Measurements from ENCODE around the gene DMRT3.

DMRT3 gene, protein sequence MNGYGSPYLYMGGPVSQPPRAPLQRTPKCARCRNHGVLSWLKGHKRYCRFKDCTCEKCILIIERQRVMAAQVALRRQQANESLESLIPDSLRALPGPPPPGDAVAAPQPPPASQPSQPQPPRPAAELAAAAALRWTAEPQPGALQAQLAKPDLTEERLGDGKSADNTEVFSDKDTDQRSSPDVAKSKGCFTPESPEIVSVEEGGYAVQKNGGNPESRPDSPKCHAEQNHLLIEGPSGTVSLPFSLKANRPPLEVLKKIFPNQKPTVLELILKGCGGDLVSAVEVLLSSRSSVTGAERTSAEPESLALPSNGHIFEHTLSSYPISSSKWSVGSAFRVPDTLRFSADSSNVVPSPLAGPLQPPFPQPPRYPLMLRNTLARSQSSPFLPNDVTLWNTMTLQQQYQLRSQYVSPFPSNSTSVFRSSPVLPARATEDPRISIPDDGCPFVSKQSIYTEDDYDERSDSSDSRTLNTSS

GRCh38 chr9:976258-976942 lies at the start of gene DMRT3:
Gene DMRT3 (plus strand): TSS chr9:976655. CDS start chr9:977002, 347 bp downstream.
- DNase-seq (ENCODE audit: low read depth in 2 of 2): no peak

DNA sequence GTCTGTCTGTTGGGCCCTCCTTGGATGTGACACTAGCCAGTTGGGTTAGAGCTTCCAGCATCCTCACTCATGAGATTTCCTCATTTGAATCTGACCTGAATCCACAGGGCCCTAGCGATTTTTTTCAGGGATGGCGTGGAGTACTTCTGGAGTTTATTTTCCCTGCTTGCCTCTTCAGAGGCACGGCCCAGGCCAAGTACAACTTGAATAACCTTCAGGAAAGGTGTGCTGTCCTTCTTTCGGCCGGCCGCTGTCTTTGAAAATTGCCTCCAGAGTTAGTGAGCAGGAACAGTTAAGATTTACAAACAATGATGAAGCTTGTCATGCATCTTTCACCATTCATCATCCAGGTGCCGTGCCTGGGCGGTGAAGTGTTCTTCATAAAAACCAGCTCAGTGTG lies 49.5 kb upstream of the DMRT3 start:
- DNase-seq (ENCODE audit: low read depth in 2 of 2): no peak

- DNase-seq (ENCODE audit: low read depth in 2 of 2): no peak
Observed at GRCh38 chr9:928363-929042, 48.0 kb upstream of the DMRT3 start.

- DNase-seq (ENCODE audit: low read depth in 2 of 2): no peak
Observed at GRCh38 chr9:929719-930118, 46.7 kb upstream of the DMRT3 start.

DNA sequence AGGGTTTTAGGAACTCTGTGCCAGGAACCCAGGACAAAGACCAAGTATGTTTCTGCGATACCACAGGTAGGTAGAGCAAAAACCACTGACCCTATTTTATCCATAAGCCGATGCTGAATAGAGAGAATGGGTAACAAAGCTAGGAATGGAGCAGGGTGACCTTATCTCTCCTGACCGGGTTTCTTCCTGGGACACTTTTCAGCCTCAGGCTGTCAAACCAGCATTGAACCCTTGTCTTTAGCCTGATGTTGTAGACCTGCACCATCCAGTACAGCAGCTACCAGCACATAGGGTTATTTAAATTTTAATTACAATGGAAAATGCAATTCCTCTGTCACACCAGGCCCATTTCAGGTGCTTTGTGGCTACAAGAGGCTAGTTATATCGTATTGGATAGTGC lies 43.1 kb upstream of the DMRT3 start:
- DNase-seq (ENCODE audit: low read depth in 2 of 2): no peak

DNA sequence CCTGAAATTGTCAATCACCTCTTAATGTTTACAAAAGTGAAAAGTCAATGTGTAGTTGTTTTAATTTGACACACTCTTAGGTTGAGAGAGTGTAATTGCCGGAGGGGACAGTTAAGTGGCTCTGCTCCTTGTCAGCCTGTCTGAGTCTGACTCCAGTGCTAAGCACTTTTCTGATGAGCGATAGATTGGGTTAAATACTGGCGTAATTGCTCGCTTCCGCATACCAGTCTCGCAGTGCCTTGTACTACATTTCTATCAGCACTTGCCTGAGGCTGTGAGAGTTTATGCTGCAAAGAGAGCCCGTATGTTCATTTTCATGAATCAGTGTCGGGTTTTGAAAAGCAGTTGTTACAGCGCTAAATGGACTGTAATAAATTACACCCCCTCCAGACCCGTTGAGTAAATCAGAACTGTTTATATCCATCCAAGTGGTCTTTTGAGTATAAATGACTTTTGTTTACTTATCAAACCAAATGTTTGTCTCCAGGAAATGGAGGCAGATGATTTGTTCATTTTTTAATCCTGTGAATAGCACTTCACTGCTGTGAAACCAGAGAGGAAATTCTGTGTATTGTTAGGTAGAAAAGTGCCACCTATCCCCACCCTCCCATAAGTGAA lies 41.0 kb upstream of the DMRT3 start:
- DNase-seq (ENCODE audit: low read depth in 2 of 2): no peak

DNA sequence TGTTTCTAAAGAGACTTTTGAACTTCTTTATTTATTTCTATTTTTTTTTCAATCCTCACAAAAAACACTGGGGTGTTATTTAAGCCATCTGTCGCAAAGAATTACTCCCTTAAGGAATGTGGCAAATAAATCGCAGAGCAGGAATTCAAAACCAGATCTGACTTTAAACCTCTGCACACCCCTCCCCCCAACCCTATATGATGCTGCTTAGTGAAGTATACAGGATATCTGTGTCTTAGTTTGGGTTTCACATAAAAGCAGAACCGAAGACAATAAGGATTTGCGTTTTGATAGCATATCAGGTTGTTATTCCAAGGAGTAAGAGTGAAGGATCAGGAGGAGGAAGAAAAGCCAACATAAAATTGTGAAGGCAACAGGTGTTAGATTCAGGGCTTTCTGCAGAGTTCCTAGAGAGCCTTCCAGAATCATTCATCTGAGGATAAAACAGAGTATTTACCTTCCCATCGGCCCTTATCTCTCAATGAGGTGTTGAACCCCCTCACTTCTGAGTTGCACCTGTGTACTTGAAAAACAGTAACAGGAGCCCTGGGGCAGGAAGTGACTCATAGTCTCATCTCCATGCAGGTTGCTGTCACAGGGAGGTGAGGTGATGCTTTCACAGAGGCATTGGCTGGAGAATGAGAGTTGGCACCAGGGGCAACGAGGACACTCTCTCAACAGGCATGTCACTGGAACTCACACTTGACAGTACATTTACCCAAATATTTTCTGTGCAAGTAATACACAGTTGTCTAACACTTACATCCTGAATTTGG lies 33.5 kb upstream of the DMRT3 start:
- no peak for DNase-seq (ENCODE audit: low read depth in 2 of 2)

GRCh38 chr9:947985-948384 lies 28.5 kb upstream of the DMRT3 start:
- DNase-seq (ENCODE audit: low read depth in 2 of 2): no peak

DNA sequence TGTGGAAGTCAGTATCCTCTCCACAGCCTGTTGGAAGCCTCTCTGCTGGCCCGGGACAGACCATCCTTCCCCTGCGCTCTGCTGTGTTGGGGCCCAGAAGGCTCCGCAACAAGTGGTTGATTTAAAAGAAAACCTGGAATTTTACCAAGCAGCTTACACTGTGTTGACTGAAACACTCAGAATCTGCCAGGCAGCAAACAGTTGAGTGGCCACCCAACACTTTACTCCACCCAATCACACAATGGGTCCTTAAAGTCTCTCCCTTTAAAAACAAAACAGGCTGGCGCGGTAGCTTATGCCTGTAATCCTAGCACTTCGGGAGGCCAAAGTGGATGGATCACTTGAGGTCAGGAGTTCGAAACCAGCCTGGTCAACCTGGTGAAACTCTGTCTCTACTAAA lies 28.0 kb upstream of the DMRT3 start:
- DNase-seq (ENCODE audit: low read depth in 2 of 2): no peak

- DNase-seq (ENCODE audit: low read depth in 2 of 2): no peak
Observed at GRCh38 chr9:950139-950538, 26.3 kb upstream of the DMRT3 start.

DNA sequence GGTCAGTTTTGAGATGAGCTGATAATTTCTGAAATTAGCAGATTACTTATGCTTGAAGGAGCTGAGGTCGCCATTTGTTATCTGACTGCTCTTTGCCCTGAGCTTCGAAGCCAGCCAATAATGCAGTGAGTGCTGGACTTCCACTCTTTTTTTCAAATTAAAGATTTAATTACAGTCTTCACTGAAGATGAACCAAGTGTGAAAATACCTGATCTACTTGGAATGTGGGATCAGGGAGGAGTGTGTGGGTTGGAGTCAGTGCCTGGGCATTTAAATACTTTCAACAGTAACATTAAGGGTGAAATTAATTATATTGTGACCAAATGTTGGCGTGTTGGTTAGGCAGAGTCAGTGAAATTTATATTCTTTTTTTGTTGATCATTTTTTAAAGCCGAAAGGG lies 23.9 kb upstream of the DMRT3 start:
- DNase-seq (ENCODE audit: low read depth in 2 of 2): no peak

- DNase-seq (ENCODE audit: low read depth in 2 of 2): no peak
Observed at GRCh38 chr9:959105-959504, 17.4 kb upstream of the DMRT3 start.

DNA sequence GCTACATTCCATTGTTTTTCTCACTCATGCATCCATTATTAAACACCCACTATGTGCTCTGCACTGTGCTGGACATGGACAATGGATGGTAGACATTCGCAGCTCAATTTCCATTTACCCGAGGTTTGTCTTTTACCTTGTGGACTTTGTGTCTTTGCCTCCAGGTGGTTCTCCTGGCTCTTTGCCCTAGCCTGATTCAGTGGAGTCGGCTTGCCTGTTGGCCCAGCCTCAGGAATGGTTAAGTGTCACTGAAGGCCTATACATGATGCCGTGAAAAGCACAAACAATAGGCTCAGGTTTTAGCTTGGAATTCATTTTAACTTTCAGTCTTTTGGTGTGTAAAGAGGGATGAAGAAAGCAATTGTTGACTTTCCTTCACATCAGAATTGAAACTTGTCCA lies 16.5 kb upstream of the DMRT3 start:
- DNase-seq (ENCODE audit: low read depth in 2 of 2): no peak

DNA sequence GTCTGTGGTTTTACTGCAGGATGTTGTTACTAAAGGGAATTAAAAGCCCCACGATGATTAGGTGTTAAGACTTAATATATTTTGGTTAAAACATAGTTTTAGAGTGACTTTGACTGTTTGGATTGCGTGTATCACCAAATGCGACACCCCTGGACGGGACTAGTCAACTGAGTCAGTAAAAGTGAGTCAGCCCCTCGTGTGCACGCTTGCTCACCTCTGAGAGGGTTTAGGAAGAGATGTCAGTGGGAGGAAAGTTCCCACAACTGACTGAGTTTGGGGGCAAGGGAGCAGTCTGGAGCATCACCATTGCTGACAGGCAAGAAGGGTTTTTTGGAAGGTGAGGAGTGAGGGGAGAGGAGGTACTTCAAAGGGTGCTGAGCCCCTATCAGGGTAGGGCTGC lies 14.4 kb upstream of the DMRT3 start:
- DNase-seq (ENCODE audit: low read depth in 2 of 2): no peak

DNA sequence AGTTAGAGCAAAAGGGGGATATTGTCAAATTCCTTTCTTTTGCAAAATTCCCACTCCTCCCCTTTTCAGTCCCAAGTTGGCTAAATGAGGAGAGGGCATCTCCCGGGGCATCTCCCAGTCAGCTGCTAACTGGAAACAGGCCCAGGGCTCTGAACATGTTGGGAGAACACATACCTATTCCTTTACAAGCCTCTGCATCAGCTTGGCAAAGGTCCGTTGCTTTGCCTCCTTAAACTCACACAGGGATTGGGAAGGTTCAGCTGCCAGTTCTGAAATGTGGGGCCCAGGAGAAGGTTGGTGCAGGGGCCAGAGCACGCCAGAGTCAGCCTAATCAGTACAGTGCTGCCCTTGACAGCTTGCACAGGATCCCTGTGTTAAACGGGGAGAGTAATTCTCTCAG lies 11.0 kb upstream of the DMRT3 start:
- DNase-seq (ENCODE audit: low read depth in 2 of 2): no peak

DNA sequence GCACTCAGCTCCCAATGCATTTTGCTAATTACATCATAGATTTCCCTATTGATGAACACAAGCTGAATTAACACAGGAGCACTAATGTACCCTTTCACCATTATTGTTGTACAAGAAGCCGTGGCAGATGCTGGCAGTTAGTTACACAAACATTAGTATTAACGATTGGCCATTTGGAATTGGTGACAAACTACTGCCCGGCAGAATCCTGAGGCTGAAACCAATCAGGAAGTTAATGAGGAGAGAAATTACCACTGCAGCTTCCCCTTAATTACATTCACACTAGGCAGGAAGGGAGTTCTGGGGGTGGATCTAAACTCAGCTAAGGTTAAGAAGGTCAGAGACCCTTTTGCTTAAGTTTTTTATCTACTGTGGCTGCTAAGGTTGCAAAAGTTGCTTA lies 9.6 kb upstream of the DMRT3 start:
- DNase-seq (ENCODE audit: low read depth in 2 of 2): no peak

DNA sequence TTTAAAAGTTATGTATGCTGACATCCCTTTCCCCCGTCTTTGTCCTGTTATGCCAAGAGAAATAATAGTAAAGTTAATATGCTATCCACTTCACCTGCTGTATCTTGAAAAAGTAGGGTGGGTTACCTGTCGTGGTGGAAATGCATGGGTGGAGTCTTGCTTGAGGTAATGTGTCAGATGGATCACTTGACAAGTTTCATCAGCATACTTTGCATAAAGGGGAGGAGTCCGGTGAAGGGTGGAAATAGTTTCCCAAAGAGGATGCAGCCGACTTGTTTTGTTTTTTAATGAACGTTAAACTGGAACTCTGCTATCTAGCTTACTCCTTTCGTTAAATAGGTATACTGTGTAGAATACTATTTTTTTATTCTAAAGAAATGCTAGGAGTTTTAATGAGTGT lies 9.0 kb upstream of the DMRT3 start:
- DNase-seq (ENCODE audit: low read depth in 2 of 2): no peak

DNA sequence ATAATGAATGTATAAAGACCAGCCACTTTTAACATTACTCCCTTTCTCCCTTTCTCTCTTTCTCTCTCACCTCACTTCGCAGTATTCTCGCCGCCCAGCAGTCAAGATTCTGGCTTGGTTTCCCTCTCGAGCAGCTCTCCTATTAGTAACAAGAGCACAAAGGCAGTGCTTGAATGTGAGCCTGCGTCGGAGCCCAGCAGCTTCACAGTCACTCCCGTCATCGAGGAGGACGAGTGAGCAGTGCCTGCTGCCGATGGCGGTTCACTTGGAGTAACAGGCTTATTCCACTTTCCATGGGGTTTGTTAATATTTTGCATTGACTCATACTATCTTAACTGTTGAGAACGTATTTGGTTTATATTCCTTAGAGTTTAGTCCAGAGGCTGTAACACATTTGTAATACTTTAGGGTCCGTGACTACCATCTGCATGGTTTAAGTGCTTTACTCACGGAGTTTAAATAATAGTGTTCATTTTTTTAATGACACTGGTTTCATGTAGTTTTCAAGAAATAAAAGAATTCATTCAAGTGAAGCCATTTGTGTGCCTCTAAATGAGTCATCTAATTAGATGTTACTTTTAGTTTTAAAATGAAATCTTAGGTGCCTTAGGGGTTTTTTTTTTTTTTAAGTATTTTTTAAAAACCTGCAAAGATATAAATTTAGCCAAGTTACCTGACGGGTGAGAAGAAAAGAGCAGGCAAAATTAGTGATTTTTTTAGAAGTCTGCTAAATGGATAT lies 8.4 kb upstream of the DMRT3 start:
- DNase-seq (ENCODE audit: low read depth in 2 of 2): no peak

GRCh38 chr9:969310-970150 lies 6.9 kb upstream of the DMRT3 start:
- DNase-seq (ENCODE audit: low read depth in 2 of 2): no peak
